A549 (cell line): ENCODE results near the gene HOMER1. TPM values are rescaled to one million over a fixed set of nuclear protein-coding genes. Genes with fewer than 3 reads are reported as not detected.

Source experiments
- ATAC-seq, 2 experiments: fragments of 200-7000 bp in 1 of 2; fragments of >200 bp in 1 of 2; cut with Nextera tagmentation in 1 of 2; cut with Tn5 transposase in 1 of 2; 3 replicates each; pipeline versions ENCODE4 v1.8.0 to v1.9.1; 2018 to 2020; ENCODE audit warnings: mild to moderate bottlenecking in 1 of 2, moderate library complexity in 1 of 2
- CTCF ChIA-PET: fragments of 300-600 bp; sonication (Branson Sonifier 250); formaldehyde crosslinking; extraction: SDS; loops from one replicate; lab custom pipeline; 2021; ENCODE audit warnings: antibody characterized with exemption, inconsistent platforms; lab: Yijun Ruan, JAX
- POLR2A ChIA-PET: fragments of 350-600 bp; formaldehyde crosslinking; extraction: SDS; loops from one replicate; lab custom pipeline; 2021; ENCODE audit warnings: antibody characterized with exemption, inconsistent platforms; lab: Yijun Ruan, JAX
- DNase-seq, 2 experiments: peaks; one replicate each; pipeline versions ENCODE4 v3.0.0 to v3.0.0-alpha.2; 2011 to 2016; ENCODE audit warnings: low read depth in 1 of 2, low spot score in 1 of 2
- FAIRE-seq: peaks from 2 replicates; lab custom pipeline; 2011; peaks lifted over from hg19 to GRCh38; lab: Jason Lieb, UNC
- H3K27ac ChIP-seq, 2 experiments: fragments of >200 bp; sonication (Bioruptor Twin); formaldehyde crosslinking; 3 replicates each; pipeline ENCODE4 v1.5.1; 2016 to 2017
- H3K4me1 ChIP-seq: fragments of >200 bp; sonication (Bioruptor Twin); formaldehyde crosslinking; 3 replicates; pipeline ENCODE4 v1.6.1; 2016
- H3K4me2 ChIP-seq: fragments of >200 bp; sonication (Bioruptor Twin); formaldehyde crosslinking; 3 replicates; pipeline ENCODE4 v1.6.1; 2016
- H3K4me3 ChIP-seq: fragments of >200 bp; sonication (Bioruptor Twin); formaldehyde crosslinking; 3 replicates; pipeline ENCODE4 v1.5.1; 2016
- H3K9me3 ChIP-seq: fragments of >200 bp; sonication (Bioruptor Twin); formaldehyde crosslinking; 3 replicates; pipeline ENCODE4 v1.6.1; 2016
- CBX2 ChIP-seq: fragments of 200-600 bp; sonication (generic); IDR thresholded peaks from 2 replicates; pipeline ENCODE4 v1.6.1; 2016; ENCODE audit warnings: low read depth, mild to moderate bottlenecking, borderline replicate concordance
- CEBPB ChIP-seq, 2 experiments: fragments of >200 bp in 1 of 2; sonication (Bioruptor Twin) in 1 of 2; formaldehyde crosslinking in 1 of 2; IDR thresholded peaks; 2 replicates each; pipeline ENCODE4 v1.6.1; 2012 to 2016
- CHD4 ChIP-seq: fragments of 200-600 bp; sonication (generic); IDR thresholded peaks from 2 replicates; pipeline ENCODE4 v1.6.1; 2016; ENCODE audit warnings: antibody characterized with exemption, mild to moderate bottlenecking, borderline replicate concordance
- EHF ChIP-seq: fragments of 250-450 bp; sonication (Bioruptor Pico); IDR thresholded peaks from 2 replicates; pipeline ENCODE4 v1.5.0; 2020; ENCODE audit warnings: mild to moderate bottlenecking
- EHMT2 ChIP-seq: fragments of 200-600 bp; sonication (generic); IDR thresholded peaks from 2 replicates; pipeline ENCODE4 v1.6.1; 2016; ENCODE audit warnings: antibody characterized with exemption, low read depth, mild to moderate bottlenecking, moderate library complexity
- EP300 ChIP-seq, 2 experiments: fragments of >200 bp; sonication (Bioruptor Twin); formaldehyde crosslinking; IDR thresholded peaks; 2 replicates in 1 of 2; 3 replicates in 1 of 2; pipeline ENCODE4 v1.6.1; 2016 to 2017
- FOSB ChIP-seq: fragments of 250-450 bp; sonication (Bioruptor Pico); IDR thresholded peaks from 2 replicates; pipeline ENCODE4 v1.5.0; 2020; ENCODE audit warnings: mild to moderate bottlenecking, moderate library complexity
- HOXB13 ChIP-seq: fragments of 250-450 bp; sonication (Bioruptor Pico); IDR thresholded peaks from 2 replicates; pipeline ENCODE4 v1.5.0; 2020; ENCODE audit warnings: low read depth, mild to moderate bottlenecking, moderate library complexity
- HOXB5 ChIP-seq: fragments of 250-450 bp; sonication (Bioruptor Pico); IDR thresholded peaks from 2 replicates; pipeline ENCODE4 v1.5.0; 2020; ENCODE audit warnings: mild to moderate bottlenecking, moderate library complexity
- JUN ChIP-seq, 2 experiments: fragments of >200 bp; sonication (Bioruptor Twin); formaldehyde crosslinking; IDR thresholded peaks; 2 replicates in 1 of 2; 3 replicates in 1 of 2; pipeline ENCODE4 v1.6.1; 2016 to 2017
- JUNB ChIP-seq: fragments of >200 bp; sonication (Bioruptor Twin); formaldehyde crosslinking; IDR thresholded peaks from 2 replicates; pipeline ENCODE4 v1.6.1; 2016
- KDM1A ChIP-seq: fragments of 200-600 bp; sonication (generic); IDR thresholded peaks from 2 replicates; pipeline ENCODE4 v1.6.1; 2016; ENCODE audit warnings: low read depth, mild to moderate bottlenecking
- MAFK ChIP-seq: fragments of 450-650 bp; IDR thresholded peaks from 2 replicates; pipeline ENCODE4 v1.6.1; 2014; ENCODE audit not compliant: partially characterized antibody
- POLR2A ChIP-seq: IDR thresholded peaks from 2 replicates; pipeline ENCODE4 v1.6.1; 2012; ENCODE audit warnings: mild to moderate bottlenecking, low read length
- RARB ChIP-seq: fragments of 250-450 bp; sonication (Bioruptor Pico); IDR thresholded peaks from 2 replicates; pipeline ENCODE4 v1.8.0; 2021; ENCODE audit warnings: mild to moderate bottlenecking, moderate library complexity
- RFX5 ChIP-seq: fragments of 450-650 bp; IDR thresholded peaks from 2 replicates; pipeline ENCODE4 v1.7.1; 2014; ENCODE audit warnings: antibody characterized with exemption, mild to moderate bottlenecking, moderate library complexity
- TP53 ChIP-seq: fragments of 250-450 bp; sonication (Bioruptor Pico); IDR thresholded peaks from 2 replicates; pipeline ENCODE4 v1.5.0; 2021; ENCODE audit warnings: mild to moderate bottlenecking, moderate library complexity
- ZC3H11A ChIP-seq: fragments of 450-650 bp; IDR thresholded peaks from 2 replicates; pipeline ENCODE4 v1.6.1; 2014; ENCODE audit warnings: antibody characterized with exemption, mild to moderate bottlenecking
- WGBS: methylation state at CpG from one replicate; pipeline ENCODE4 v1.1.6; 2017; ENCODE audit errors: missing lambda C conversion rate; 5-methylcytosine and 5-hydroxymethylcytosine counted together
- polyA plus RNA-seq, 4 experiments: library from polyadenylated mRNA; depleted of rRNA in 3 of 4; stranded (reverse); fragments of >200 nt; fragmentation: RNase III in 1 of 4; extraction: RNeasy Plus Mini Kit Qiagen cat#74134 plus additional on column Dnase treatment in 1 of 4; gene quantifications; 2 replicates in 3 of 4; 3 replicates in 1 of 4; pipeline ENCODE4 v1.2.3, GENCODE V29; 2011 to 2017
- TF ChIP-seq, protein P1 (sequence below): fragments of 450-650 bp; IDR thresholded peaks from 2 replicates; pipeline ENCODE4 v1.6.1; 2014; ENCODE audit warnings: antibody characterized with exemption
- TF ChIP-seq, protein P2 (sequence below): IDR thresholded peaks from 2 replicates; pipeline ENCODE4 v1.6.1; 2012
- TF ChIP-seq, protein P3 (sequence below): fragments of 150-350 bp; IDR thresholded peaks from 2 replicates; pipeline ENCODE4 v1.6.1; 2014; ENCODE audit warnings: low read depth, mild to moderate bottlenecking, low read length
- TF ChIP-seq, protein P4 (sequence below): fragments of >200 bp; sonication (Bioruptor Twin); formaldehyde crosslinking; IDR thresholded peaks from 2 replicates; pipeline ENCODE4 v1.6.1; 2016
- TF ChIP-seq, protein P5 (sequence below): fragments of >200 bp; sonication (Bioruptor Twin); formaldehyde crosslinking; IDR thresholded peaks from 3 replicates; pipeline ENCODE4 v1.6.1; 2016
- TF ChIP-seq, protein P6 (sequence below): IDR thresholded peaks from 2 replicates; pipeline ENCODE4 v1.6.1; 2012
- TF ChIP-seq, protein P7 (sequence below): fragments of 250-450 bp; sonication (Bioruptor Pico); IDR thresholded peaks from 2 replicates; pipeline ENCODE4 v1.5.0; 2020; ENCODE audit warnings: low read depth, mild to moderate bottlenecking, moderate library complexity
- TF ChIP-seq, protein P8 (sequence below): fragments of 200-600 bp; sonication (generic); IDR thresholded peaks from 2 replicates; pipeline ENCODE4 v1.6.1; 2016; ENCODE audit warnings: antibody characterized with exemption, mild to moderate bottlenecking, moderate library complexity

HOMER1 gene
- polyA plus RNA-seq, 2 of the 4 experiments (the other 2 are of a cell fraction): 6.0 to 9.3 TPM

DNA sequence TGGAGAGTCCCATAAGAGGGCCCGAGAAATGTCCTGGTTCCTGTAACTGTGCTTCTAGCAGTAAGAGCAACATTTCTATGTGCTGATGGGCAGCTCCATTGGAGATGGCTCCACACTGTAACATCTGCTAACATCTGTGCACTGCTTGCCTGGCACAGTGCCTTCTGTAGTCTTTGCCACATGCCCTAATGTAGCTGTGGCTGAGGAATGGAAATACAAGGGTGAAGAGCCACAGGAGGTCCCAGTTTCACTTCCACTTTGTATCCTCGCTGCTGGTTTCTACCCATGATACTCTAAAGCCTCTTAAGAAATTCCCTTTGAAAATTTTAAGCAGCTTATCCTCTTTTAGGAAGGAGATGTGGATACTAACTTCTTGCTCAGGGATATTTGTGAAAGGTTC is 97.4 kb downstream of the HOMER1 start:
- CTCF ChIA-PET: no interaction called here
- WGBS: 93% methylated on average over 2 of the region's 2 CpGs
- DNase-seq (no peak), ATAC-seq (no peak), FAIRE-seq (no peak)
- no peak overlapping the region for H3K4me2 ChIP-seq
- no peaks in the 10 kb centered on the region for H3K4me1 ChIP-seq
- H3K4me3 ChIP-seq: no peak overlapping the region
- POLR2A ChIA-PET: no interaction called here
- no peak for TF ChIP-seq EHMT2
- no peak for TF ChIP-seq HOXB13
- TF ChIP-seq, protein P1, sequence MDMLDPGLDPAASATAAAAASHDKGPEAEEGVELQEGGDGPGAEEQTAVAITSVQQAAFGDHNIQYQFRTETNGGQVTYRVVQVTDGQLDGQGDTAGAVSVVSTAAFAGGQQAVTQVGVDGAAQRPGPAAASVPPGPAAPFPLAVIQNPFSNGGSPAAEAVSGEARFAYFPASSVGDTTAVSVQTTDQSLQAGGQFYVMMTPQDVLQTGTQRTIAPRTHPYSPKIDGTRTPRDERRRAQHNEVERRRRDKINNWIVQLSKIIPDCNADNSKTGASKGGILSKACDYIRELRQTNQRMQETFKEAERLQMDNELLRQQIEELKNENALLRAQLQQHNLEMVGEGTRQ: no peak
- TF ChIP-seq CEBPB (IDR thresholded peaks at IDR 0.05): no peak
- TF ChIP-seq, protein P2, sequence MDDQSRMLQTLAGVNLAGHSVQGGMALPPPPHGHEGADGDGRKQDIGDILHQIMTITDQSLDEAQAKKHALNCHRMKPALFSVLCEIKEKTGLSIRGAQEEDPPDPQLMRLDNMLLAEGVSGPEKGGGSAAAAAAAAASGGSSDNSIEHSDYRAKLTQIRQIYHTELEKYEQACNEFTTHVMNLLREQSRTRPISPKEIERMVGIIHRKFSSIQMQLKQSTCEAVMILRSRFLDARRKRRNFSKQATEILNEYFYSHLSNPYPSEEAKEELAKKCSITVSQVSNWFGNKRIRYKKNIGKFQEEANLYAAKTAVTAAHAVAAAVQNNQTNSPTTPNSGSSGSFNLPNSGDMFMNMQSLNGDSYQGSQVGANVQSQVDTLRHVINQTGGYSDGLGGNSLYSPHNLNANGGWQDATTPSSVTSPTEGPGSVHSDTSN: no peak
- TF ChIP-seq POLR2A: no peak
- no peak for TF ChIP-seq CBX2
- TF ChIP-seq TP53 (CRISPR knock-in tag): no peak
- no peak for TF ChIP-seq HOXB5
- no peak for TF ChIP-seq RFX5
- TF ChIP-seq KDM1A: no peak
- no peak for TF ChIP-seq EP300 (IDR thresholded peaks at IDR 0.05)
- TF ChIP-seq, protein P3, sequence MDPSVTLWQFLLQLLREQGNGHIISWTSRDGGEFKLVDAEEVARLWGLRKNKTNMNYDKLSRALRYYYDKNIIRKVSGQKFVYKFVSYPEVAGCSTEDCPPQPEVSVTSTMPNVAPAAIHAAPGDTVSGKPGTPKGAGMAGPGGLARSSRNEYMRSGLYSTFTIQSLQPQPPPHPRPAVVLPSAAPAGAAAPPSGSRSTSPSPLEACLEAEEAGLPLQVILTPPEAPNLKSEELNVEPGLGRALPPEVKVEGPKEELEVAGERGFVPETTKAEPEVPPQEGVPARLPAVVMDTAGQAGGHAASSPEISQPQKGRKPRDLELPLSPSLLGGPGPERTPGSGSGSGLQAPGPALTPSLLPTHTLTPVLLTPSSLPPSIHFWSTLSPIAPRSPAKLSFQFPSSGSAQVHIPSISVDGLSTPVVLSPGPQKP: no peak
- TF ChIP-seq, protein P4, sequence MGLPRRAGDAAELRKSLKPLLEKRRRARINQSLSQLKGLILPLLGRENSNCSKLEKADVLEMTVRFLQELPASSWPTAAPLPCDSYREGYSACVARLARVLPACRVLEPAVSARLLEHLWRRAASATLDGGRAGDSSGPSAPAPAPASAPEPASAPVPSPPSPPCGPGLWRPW: no peak
- TF ChIP-seq ZC3H11A: no peak
- TF ChIP-seq JUNB: no peak
- no peaks in the 10 kb centered on the region for H3K9me3 ChIP-seq
- H3K27ac ChIP-seq: no peak overlapping the region

DNA sequence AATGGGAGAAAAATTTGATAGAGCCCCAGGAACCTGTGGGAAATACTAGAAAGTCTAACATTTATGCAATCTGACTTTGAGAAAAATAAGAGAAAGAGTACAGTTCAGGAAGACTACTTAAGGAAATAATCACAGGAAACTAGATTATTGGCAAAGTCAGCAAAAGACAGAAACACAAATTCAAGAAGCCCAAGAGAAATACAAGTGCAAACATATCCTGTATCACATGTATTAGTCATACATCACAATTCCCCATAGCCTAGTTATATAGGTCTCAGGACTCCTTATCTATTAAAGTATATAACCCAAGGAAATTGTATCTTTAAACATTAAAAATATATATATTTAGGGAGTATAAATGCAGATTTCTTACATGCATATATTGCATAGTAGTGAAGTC is 100.8 kb downstream of the HOMER1 start:
- Histone ChIP-seq H3K4me3 (no peak overlapping the region), H3K9me3 (peaks cover 16% of the 10 kb centered on the region), H3K4me1 (no peaks in the 10 kb centered on the region), H3K4me2 (no peak overlapping the region), H3K27ac (no peak overlapping the region)
- DNase-seq (no peak), FAIRE-seq (peak; percentile 7), ATAC-seq (no peak)
- TF ChIP-seq, protein P5, sequence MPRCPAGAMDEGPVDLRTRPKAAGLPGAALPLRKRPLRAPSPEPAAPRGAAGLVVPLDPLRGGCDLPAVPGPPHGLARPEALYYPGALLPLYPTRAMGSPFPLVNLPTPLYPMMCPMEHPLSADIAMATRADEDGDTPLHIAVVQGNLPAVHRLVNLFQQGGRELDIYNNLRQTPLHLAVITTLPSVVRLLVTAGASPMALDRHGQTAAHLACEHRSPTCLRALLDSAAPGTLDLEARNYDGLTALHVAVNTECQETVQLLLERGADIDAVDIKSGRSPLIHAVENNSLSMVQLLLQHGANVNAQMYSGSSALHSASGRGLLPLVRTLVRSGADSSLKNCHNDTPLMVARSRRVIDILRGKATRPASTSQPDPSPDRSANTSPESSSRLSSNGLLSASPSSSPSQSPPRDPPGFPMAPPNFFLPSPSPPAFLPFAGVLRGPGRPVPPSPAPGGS: no peak
- TF ChIP-seq, protein P6, sequence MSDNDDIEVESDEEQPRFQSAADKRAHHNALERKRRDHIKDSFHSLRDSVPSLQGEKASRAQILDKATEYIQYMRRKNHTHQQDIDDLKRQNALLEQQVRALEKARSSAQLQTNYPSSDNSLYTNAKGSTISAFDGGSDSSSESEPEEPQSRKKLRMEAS: no peak
- TF ChIP-seq MAFK: peak; percentile 50
- ChIA-PET CTCF (interaction anchor here (0.9 to 1.0 kb wide), 2 partner anchors 280 to 388 kb away, joined by 3 read pairs; no protein-coding TSS in a partner anchor), POLR2A (interaction anchor here (0.6 kb wide), 1 partner anchor 280 kb away, joined by 6 read pairs; no protein-coding TSS in a partner anchor)

DNA sequence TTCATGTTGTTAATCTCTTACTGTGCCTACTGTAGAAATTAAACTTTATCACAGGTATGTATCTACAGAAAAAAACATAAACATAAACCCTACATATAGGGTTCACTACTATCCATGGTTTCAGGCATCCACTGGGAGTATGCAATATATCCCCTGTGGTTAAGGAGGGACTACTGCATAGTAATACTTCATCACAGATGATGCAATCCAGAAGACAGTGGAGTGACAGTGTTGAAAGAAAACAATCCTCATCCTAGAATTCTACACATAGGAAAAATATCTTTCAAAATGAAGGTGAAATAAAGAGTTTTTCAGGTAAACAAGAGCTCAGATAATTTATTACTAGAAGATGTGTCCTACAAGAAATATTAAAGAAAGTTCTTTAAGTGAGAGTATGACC is 105.9 kb downstream of the HOMER1 start:
- Histone ChIP-seq H3K9me3 (peaks cover 23% of the 10 kb centered on the region), H3K4me1 (no peaks in the 10 kb centered on the region), H3K4me3 (no peak overlapping the region)
- DNase-seq: no peak
- TF ChIP-seq EHMT2 (no peak), CHD4 (no peak), RARB (CRISPR knock-in tag) (no peak), JUN (IDR thresholded peaks at IDR 0.05) (no peak), FOSB (CRISPR knock-in tag) (no peak), EP300 (IDR thresholded peaks at IDR 0.05) (no peak), EHF (CRISPR knock-in tag) (no peak), CBX2 (no peak)
- TF ChIP-seq, protein P7, sequence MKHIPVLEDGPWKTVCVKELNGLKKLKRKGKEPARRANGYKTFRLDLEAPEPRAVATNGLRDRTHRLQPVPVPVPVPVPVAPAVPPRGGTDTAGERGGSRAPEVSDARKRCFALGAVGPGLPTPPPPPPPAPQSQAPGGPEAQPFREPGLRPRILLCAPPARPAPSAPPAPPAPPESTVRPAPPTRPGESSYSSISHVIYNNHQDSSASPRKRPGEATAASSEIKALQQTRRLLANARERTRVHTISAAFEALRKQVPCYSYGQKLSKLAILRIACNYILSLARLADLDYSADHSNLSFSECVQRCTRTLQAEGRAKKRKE: no peak
- TF ChIP-seq, protein P8, sequence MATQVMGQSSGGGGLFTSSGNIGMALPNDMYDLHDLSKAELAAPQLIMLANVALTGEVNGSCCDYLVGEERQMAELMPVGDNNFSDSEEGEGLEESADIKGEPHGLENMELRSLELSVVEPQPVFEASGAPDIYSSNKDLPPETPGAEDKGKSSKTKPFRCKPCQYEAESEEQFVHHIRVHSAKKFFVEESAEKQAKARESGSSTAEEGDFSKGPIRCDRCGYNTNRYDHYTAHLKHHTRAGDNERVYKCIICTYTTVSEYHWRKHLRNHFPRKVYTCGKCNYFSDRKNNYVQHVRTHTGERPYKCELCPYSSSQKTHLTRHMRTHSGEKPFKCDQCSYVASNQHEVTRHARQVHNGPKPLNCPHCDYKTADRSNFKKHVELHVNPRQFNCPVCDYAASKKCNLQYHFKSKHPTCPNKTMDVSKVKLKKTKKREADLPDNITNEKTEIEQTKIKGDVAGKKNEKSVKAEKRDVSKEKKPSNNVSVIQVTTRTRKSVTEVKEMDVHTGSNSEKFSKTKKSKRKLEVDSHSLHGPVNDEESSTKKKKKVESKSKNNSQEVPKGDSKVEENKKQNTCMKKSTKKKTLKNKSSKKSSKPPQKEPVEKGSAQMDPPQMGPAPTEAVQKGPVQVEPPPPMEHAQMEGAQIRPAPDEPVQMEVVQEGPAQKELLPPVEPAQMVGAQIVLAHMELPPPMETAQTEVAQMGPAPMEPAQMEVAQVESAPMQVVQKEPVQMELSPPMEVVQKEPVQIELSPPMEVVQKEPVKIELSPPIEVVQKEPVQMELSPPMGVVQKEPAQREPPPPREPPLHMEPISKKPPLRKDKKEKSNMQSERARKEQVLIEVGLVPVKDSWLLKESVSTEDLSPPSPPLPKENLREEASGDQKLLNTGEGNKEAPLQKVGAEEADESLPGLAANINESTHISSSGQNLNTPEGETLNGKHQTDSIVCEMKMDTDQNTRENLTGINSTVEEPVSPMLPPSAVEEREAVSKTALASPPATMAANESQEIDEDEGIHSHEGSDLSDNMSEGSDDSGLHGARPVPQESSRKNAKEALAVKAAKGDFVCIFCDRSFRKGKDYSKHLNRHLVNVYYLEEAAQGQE: no peak
- TF ChIP-seq, protein P4: no peak
- TF ChIP-seq, all 56 proteins: peak for 0
- no peak for FAIRE-seq
- no peak overlapping the region for H3K27ac ChIP-seq
- ChIA-PET POLR2A (no interaction called here), CTCF (no interaction called here)
- no peak for ATAC-seq
- no peak overlapping the region for H3K4me2 ChIP-seq
